HG02759 (cell line): ENCODE measurements around the gene HELZ.
"Not testable (repeated sequence)": the region's sequence is repeated elsewhere in the genome, so short reads cannot be mapped to it uniquely, and the experiment has no call there.

ENCODE experiments used
- ATAC-seq: cut with Tn5 transposase; IDR thresholded peaks from one replicate; pipeline ENCODE4 v1.9.1; 2021; ENCODE audit warnings: mild to moderate bottlenecking, moderate library complexity; ENCODE audit not compliant: unreplicated experiment

The HELZ gene

DNA sequence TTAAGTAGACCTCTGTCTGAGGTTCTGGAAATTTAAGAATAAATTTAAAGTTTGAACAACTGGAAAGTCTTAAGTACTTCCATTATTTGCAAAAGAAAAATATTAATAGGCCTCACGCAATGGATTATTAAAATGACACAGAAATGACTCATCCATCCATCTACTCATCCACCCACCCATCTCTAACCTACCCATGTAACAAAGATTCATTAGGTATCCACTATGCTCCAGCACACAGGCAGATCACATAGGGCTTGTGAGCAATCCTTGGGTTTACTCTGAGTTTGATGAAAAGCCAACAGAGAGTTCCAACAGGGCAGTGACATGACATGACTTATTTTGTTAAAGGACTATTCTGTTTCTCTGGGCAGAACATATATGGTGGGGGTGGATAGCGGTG, 93.3 kb downstream of the HELZ start:
- ATAC-seq = no peak

DNA sequence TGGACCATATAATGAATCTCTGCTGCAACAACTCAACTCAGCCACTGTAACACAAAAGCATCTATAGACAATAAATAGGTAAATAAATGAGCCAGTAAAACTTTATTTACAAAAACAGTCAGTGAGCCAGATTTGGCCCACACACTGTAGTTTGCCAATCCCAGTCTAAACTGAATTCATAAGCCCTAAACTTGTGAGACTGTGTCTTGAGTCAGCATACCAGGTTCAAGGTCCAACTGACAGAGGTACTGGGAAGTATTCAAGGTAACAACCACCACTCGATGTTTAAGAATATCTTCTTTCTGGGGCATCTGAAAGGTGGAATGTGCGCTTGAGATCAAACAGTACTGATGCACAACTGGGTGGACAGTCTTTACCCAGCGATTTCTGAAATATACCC, 94.2 kb downstream of the HELZ start:
- no peak for ATAC-seq

DNA sequence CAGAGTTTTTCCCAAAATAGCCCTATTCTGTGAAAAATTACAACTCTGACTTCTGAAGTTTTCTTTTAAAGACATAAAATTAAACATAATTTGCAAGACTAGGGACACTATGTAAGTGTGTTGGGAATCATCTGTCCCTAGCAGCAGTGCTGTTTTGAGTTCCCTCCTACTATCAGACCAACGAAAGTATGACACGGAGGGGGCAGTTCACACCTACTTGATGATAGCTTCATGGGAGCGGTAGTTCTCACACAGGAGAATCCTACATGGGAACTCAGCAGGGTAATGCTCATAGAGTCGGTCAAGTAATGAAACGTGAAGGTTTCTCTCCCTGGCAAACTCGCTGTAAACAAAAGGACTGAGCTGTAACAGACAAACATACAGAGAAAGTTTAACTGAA, 96.6 kb downstream of the HELZ start:
- ATAC-seq = no peak

DNA sequence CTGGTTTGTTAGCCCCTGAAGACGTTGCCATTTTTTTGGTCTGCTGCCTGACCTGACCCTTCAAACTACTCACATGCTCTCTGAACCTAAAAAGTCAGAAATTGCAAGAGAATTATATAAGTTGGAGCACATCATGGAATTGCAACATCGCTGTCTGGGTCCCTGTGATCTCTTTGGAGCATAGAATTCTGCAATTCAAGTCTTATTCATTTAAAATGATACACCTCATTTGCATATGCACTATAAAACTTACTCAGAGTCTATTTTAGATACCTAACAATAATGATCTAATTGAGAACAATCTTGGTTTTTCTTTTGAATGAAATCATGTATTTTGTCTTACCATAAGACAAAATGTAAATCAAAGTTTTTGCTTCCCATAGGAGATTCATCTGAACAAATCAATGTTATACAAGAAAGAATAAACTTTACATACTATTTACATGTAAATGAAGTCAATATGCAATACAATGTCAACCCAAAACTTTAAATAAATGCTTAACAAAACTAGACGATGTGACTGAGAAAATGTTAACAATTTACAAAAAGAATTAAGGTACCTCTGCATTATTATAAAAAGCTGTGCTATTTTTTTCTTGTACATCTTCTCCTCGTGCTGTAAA, 99.7 kb downstream of the HELZ start:
- ATAC-seq = no peak

DNA sequence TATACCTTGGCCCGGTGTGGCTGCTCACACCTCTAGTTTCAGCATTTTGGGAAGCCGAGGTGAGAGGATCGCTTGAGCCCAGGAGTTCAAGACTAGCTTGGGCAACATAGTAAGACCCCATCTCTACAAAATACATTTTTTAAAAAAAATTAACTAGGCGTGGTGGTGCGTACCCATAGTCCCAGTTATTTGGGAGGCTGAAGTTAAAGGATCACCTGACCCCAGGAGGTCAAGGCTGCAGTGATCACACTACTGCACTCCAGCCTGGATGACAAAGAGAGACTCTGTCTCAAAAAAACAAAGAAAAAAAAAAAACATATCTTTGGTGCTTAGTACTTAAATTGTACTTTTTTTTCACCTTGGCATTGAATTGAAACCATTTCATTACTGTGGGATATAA, 101.7 kb downstream of the HELZ start:
- ATAC-seq = no peak

DNA sequence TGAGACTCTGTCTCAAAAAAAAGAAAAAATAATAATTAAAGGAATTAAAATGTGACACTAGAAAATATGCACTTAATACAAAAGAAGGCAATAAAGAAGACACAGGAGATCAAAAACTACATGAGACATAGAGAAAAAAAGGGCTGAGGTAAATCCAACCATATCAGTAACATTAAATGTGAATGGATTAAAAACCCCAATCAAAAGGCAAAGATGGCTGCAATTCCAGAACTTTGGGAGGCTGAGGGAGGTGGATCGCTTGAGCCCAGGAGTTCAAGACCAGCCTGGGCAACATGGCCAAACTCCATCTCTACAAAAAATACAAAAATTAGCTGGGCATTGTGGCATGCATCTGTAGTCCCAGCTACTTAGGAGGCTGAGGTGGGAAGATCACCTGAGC, 103.0 kb downstream of the HELZ start:
- not testable (repeated sequence) for ATAC-seq

DNA sequence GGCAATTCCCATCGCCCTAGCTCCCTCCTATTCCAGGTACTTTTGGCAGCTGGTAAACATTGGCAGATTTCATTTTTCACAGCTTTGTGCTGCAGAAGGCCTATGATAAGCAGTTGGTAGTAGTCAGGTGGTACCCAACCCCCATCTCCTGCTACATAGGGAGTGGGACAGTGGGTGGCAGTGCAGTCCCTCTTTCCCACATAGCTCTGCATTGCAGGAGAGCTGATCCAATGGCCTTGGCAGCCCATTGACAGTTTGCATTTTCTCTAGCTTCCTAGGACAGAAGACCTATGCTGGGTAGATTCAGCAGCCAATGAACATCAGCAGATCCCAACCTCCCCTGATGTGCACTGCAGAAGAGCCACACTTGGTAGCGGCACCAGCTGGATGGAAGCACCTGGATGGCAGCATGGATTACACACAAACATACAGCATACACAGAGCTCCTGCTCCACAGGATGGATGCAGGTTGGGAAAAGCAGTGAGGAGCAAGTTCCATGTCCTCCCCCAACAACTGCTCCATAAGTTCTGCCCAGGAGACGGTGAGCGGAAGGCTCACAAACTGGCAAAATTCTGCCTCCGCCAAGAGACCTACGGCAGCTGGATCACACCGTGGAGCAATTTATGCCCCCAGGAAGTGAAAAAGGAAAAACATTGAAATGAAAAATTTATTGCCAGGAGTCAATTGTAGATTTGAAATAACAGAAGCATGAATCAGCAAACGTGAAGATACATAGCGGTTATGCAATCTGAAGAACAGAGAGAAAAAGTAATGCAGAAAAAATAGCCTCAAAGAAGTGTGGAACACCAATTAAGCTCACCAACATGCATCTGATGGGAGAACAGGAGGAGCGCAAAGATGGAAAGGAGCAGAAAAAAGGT, 105.0 kb downstream of the HELZ start:
- no peak for ATAC-seq

DNA sequence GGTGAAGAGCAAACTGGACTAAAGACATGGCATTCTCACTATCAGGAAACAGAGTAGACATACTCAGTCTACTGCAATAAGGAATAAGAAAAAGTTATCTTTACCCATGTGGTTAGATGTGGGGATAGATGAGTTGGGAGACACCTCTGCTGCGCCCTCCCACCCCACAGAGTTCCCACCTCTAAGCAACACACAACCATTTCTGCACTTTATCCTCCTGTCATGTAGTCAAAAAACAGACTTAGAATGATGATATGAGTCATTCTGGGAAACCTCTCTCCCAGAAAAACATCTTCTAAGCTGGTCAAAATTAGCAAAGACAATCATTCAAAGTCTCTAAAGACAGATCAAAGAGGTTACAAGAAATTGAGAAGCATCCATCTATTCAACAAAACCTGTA, 105.7 kb downstream of the HELZ start:
- ATAC-seq = no peak

DNA sequence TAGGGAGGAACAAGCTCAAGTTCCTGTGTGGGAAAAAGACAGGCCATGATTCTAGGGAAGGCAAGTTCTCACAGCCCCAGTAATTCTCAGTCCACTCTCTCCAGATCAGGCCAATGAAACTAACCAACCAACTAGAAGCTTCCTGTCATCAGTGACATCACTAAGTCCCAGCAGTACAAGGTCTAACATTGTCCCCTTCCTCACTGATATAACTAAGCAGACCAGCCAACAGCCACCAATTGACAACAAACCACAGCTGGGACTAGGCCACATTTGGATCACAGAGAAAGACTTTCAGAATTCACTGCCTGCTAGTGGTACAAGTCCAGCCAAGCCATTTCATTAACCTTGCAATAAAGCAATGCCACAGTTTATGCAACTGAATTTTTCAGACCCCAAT, 106.6 kb downstream of the HELZ start:
- ATAC-seq = no peak

DNA sequence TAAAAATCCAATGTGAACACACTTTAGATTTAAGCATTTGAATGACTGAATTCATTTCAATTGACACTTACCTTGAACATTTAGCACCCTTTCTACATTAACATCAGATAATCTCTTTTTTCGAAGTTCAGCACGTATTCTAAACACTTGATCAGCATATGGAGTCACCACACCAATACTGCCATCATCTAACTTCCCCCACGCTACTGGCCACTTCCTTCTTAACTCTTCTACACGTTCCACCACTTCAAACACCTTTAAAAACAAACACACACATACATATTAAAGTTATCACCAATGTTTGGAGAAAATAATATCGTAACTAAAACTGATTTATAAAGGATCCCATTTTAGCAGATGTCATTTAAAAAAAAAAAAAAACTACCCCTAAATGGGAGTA, 107.1 kb downstream of the HELZ start:
- ATAC-seq = no peak

DNA sequence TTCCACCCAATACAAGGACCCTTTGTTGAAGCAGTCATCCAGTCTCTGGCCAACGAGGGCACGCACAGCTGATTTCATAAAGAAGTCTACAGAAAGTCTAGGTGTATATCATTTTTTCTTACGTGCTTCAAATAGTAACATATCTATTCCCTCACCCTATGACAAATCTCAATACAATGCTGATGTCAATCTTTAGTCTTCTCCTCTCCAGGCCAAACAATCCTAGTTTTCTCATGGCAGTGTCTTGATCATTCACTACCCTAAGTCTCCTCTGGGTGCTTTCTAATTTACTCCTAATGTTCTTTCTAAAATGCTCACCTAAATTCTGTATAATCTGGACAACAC, 108.0 kb downstream of the HELZ start:
- ATAC-seq = no peak

DNA sequence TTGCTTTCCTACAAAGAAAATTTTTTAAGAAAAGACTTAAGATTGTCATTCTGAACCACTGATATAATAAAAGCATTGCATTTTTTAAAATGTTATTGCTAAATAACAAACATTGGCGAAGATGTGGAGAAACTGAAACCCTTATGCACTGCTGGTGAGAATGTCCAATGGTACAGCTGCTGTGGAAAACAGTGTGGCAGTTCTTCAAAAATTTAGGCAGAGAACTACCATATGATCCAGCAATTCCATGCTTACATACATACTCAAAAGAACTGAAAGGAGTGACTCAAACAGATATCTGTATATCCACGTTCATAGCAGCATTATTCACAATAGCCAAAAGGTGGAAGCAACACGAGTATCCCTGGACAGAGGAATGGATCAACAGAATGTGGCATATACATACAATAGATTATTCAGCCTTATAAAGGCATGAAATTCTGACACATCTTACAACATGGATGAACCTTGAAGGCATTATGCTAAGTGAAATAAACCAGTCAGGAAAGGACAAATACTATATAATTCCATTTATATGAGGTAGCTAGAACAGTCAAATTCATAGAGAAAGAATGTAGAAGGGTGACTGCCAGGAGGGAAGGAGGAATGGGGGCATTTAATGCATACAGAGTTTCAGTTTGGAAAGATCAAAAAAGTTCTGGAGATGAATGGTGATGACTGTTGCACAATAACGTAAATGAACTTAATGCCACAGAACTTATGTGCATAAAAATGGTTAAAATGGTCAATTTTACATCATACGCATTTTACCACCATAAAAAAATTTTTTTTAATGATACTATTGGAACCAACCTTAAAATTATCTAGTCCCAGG, 108.6 kb downstream of the HELZ start:
- ATAC-seq = no peak

DNA sequence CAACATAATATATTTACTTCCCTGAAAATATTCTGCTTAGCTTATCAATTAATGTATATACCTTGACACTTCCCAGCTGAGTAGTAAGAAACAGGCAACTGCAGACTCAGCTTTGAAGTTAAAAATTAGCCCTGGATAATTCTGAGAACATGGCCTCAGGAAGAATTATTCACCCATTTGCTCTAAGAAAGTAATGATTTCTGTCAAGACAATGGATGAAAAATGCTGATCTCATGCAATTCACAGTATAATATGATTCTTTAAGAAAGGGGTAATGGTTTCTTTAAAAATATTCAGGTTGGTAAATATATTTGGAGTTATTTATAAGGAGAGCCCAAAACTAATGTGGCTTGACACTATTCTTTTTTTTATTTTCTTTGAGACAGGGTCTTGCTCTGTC, 111.8 kb downstream of the HELZ start:
- ATAC-seq = no peak

DNA sequence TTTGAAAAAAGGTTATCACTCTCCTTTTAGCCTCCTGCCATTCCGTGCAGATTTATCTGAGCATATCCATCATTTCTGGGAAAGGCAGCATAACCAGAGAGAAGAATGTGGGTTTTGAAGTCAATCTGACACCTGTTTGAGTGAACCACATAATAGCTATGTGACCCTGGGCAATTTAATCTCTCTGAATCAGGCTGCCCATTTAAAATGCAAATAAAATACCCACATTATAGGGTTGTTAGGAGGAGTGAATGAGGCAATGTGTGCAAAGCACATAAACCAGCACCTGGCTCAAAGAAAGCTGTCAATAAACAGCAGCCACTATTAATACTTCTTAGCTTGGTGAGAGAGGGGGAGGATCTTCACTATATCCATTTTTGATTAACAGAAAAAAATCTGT, 112.6 kb downstream of the HELZ start:
- ATAC-seq = no peak

DNA sequence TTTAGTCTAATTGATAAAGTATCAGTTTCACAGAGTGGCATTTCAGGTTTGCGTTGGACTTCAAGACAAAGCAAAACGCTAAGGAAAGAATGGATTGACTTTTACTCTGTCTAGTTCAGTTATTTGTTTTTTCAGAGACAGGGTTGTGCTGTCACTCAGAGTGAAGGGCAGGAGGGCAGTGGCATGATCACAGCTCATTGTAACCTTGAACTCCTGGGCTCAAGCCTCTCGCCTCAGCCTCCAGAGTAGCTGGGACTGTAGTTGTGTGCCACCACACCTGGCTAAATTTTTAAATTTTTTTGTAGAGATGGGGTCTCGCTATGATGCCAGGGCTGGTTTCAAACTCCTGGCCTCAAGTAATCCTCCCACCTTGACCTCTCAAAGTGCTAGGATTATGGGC, 114.2 kb downstream of the HELZ start:
- ATAC-seq = no peak

DNA sequence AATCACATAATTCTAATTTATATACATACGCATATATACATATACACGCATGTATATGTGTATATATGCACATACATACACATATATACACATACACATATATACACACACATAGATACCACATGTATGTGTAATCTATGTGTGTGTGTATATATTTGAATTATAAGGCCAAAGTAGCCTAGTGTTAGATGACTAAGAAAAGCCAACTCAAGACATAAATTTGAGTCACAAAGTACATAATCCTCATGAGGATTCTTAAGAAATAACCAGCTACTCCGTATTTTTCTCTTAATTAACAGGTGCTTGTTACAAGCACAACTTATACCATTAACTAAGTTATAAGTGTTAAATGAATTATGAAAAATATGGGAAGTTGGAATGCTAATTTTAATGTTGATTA, 115.7 kb downstream of the HELZ start:
- ATAC-seq = no peak

DNA sequence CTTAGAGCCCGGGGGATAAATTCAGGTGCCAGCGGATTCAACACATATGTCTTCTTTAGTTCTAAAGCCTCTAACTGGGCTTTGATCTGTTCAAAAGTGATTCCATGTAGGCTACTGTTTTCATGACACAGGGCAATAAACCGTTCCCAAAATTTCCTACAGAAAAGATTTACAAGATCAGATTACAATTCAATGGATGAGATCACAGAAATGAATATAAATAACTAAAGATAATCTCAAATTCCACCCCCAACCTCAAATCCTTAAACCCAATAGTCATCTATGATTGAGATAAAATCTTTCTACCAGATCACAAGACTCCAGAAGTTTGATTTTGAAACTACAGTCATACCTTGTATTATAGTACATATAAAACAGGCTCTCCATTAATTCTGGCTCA, 116.3 kb downstream of the HELZ start:
- ATAC-seq = no peak

DNA sequence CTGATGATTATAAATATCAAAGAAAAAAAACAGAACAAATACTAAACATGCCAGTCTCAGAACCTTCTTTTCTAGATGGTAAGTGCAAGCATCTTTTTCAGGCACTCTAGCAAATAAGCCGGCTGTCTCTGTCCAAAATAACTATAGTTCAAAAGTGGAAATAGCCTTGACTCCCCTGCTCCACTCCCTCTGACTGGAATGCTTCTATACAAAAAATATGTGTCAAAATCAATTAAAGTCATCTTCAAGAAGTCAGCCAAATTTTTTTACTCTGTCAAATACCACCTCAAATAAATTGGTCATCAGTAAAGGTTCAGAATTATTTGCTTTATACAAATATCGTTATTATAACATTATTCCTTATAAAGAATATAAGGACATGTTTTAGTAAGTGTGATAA, 117.1 kb downstream of the HELZ start:
- no peak for ATAC-seq

DNA sequence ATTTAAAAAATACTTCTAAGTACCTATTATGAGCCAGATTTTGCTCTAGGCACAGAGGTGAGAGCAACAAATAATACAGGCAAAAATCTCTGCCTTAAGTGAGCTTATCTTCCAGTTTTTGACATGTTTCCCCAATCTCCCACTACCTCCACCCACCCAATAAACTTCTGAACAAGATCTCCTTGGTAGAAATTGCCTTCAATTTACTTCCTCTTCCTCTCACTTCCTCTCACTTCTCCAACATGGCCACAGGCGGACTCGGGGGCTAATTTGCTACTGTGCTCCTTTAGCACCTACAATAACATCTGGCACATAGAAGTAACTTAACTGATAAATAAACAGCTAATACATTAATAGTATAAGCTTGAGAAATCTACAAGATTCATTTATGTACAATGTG, 118.0 kb downstream of the HELZ start:
- no peak for ATAC-seq

DNA sequence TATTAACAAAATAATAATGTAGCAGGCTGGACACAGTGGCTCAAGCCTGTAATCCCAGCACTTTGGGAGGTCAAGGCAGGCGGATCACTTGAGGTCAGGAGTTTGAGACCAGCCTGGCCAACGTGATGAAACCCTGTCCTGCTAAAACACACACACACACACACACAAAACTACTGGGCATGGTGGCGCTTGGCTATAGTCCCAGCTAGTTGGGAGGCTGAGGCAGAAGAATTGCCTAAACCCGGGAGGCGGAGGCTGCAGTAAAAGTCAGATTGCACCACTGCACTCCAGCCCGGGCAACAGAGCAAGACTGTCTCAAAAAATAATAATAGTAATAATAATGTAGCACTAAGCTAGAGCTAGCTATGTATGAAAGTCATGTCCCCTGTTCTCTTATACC, 118.5 kb downstream of the HELZ start:
- ATAC-seq = not testable (repeated sequence)

DNA sequence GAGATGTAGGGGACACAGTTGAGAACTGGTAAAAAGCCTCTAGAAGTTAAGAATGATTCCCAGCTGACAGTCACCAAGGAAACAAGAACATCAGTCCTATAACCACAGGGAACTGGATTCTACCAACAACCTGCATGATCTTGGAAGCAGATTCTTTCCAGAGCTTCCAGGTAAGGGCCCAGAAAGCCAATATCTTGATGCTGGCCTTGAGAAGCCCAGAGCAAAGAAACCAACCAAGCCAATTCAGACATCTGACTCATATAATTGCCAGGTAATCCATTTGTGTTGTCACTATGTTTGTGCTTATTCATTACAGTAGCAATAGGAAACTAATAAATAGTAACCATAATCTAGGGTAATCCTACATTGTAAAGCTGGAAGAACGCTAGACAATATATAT, 119.1 kb downstream of the HELZ start:
- ATAC-seq = no peak

DNA sequence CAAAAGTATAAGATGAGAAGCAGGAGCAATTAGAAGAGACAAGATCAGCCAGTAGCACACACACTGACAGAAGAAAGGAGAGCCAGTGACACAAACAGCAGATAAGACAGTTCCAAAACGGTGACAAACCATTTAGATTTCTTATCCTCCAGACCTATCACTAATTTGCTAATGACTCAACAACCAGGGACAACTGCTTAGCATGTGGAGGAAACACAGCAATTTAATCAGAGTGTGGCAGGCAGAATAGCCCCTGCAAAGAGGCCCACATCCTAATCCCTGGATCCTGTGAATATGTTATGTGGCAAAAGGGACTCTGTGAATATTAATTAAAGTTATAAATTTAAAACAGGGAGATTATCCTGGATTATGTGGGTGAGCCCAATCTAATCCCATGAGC, 119.6 kb downstream of the HELZ start:
- no peak for ATAC-seq
